T-helper 22 cell (primary cell): Measurements from ENCODE around the gene TNFRSF8.

Experiments
- DNase-seq: peaks from one replicate; pipeline ENCODE4 v3.0.0-alpha.2; 2020; ENCODE audit warnings: low read depth

Gene TNFRSF8

DNA sequence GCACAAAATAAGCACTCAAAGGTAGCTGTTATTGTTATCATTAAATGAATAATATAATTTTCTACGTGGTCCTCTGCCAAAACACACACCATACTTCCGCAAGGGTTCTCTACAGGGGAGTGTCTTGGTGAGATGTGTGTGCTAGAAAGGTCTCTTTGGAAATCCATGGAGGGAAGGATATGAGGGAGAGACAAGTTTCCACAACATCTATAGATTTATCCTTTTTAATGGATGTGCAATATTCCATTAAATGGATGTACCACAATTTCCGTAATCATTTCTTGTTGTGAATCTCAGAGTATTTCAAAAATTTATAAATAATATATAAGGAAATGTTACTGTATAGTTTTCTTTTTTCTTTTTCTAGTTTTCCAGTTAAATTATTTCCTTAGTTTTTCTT is 2.6 kb upstream of the TNFRSF8 start:
- DNase-seq = no peak

GRCh38 chr1:12064073-12064969 is 1.2 kb downstream of the TNFRSF8 start:
- no peak for DNase-seq

GRCh38 chr1:12065872-12066271 is 2.8 kb downstream of the TNFRSF8 start:
- DNase-seq = no peak

GRCh38 chr1:12067900-12068821 is 5.1 kb downstream of the TNFRSF8 start:
- no peak for DNase-seq

DNA sequence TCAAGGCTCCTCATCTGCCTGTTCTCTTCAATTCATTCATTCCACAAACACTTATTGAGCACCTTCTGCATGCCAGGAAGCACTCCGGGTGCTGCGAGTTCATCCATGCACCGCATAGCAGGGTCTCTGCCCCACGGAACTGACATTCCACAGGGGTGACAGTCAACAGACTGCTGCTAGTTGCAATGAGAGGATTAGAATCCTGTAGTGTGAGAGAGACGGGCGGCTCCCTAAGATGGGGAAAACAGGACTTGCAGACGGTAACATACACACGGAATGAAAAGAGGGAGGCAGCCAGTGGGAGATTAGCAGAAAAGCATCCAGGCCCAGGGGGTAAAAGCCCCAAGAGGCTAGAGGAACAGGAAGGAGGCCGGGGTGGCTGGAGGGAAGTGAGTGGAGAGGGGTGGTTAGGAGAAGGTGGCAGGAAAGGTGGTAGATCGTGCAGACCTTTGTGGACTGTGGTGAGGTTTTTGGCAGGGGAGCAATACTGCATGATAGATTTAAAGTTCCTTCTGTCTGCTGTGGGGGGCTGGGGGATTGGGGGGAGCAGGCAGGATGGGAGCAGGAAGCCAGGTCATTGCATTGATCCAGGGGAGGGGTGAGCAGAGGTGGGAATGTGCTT is 6.6 kb downstream of the TNFRSF8 start:
- no peak for DNase-seq

- DNase-seq = no peak
Observed at GRCh38 chr1:12071892-12072291, 8.8 kb downstream of the TNFRSF8 start.

- DNase-seq = no peak
Observed at GRCh38 chr1:12072741-12073140, 9.6 kb downstream of the TNFRSF8 start.

DNA sequence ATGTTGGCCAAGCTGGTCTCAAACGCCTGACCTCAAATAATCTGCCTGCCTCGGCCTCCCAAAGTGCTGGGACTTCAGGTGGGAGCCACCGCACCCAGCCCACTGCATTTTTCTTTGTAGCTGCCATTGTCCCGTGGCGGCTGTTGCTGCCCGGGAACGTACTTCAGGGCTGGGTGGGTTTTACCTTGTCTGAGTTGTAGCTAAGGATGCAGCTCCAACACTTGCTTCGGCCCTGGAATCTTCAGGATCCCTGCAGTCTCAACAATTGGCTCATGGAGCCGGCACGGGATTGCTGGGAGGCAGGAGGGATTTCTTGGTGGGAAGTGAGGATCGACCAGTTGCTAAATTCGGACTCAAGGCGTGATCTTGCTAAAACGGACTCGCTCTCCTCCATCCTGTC is 10.7 kb downstream of the TNFRSF8 start:
- no peak for DNase-seq

GRCh38 chr1:12075195-12076114 is 12.4 kb downstream of the TNFRSF8 start:
- DNase-seq = no peak

DNA sequence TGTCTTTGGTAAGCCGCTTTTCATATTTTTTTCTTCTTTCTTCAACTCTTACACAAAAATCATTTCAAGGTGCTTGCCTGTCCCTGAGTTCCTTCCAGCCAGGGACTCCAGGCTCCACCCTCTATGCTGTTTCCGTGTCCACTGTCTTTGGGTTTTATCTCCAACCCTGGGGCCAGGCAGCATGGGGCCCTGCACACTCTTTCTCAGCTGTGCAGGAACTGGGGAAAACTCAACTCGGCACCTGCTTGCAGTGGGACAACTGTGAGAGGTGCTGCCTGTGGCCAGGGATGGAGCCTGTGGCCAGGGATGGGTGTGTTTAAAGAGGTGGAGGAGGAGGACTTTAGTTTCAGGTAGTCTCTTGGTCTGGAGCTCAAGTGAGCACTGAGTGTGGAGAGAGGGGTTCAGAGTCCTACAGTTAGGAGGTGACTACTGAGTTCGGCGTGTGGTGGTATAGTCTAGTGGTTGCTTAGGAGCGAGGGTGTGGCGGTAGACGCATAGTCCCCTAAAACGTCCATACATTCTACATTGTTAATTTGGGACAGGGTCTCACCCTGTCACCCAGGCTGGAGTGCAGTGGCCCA is 13.4 kb downstream of the TNFRSF8 start:
- DNase-seq = no peak

GRCh38 chr1:12078575-12078937 is 15.5 kb downstream of the TNFRSF8 start:
- DNase-seq = no peak

DNA sequence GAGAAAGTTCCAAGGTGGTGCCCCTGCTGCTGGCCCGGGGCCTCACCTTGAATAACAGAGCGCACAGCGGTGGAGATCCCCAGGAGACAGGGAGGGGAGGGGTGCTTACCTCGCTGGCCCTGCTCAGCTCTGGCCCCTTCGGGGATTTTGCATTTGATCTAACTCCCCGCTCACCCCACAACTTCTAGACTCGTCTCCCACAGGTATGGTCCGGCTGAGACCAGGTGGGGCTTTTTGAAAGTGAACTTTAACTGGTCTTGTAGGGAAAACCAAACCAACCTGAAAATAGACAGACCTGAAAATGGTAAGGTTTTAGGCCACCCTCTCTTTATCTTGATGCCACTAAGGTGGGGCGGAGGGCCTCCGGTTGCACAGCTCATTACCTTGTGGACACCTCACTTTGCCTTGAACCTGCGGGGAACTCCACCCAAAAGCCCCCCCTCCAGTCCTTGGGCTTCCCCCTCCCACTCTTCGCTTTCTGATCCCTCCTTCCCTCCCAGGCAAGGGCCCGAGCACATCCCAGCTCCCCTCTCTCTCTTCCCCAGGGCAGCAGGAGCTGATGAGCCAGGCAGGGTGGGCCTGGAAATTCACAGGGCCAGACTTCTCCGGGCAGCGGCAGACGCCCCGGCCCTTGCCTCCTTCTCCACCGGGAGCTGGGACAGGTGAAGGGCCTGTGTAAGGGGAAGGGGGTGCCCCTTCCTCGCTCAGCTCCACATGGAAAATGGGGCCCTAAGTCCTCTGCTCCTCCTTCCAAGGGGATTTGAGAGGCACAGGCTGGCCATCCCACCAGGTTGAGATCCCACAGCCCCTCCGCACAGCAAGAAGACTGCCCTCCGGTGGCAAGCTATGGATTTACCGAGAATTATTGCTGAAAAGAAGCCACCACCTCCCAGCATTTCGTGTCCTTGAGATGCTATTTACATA is 16.1 kb downstream of the TNFRSF8 start:
- DNase-seq = no peak

GRCh38 chr1:12080156-12080555 is 17.1 kb downstream of the TNFRSF8 start:
- no peak for DNase-seq

- no peak for DNase-seq
Observed at GRCh38 chr1:12080773-12081556, 17.9 kb downstream of the TNFRSF8 start.

DNA sequence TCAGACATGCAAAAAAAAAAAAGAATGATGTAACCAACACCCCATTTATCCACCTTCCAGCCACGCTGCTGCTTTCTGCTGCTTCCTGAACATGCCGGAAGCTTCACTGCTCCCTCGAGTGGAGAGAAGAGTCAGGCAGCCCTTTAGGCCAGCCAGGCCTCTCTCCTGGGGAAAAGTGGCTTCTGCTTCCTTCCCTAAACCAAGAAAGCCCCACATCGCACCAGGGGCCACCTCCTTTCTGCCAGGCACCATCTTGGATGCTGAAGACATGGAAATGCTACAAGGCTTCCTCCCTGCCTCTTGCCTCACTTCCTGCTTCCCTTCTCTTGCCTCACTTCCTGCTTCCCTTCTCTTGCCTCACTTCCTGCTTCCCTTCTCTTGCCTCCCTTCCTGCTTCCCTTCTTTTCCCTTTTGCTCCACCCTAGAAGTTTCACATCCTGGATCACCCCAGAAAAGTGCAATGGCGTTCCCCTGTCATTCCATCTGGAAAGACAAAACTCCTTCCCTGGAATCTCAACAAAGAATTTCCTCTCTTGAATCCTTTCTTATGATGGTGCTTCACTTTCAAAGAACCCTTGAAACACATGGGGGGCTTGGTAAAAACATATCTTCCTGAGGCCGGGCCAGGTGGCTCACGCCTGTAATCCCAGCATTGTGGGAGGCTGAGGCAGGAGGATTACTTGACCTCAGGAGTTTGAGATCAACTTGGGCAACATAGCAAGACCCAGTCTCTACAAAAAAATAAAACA is 18.7 kb downstream of the TNFRSF8 start:
- no peak for DNase-seq

DNA sequence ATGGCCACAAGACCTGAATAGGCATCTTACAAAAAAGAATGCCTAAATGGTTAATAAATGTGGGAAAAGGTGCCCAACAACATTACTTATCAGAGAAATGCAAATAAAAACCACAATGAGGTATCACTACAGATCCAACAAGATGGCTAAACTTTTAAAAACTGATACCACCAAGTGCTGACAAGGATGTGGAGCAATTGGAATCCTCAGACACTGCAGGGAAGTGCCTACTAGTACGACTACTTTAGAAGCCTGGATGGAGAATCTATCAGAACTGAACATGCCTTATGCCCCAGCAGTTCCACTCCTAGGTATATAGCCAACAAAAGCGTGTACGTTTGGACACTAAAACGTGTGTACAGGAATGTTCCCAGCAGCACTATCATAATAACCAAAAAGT is 19.9 kb downstream of the TNFRSF8 start:
- DNase-seq = no peak

DNA sequence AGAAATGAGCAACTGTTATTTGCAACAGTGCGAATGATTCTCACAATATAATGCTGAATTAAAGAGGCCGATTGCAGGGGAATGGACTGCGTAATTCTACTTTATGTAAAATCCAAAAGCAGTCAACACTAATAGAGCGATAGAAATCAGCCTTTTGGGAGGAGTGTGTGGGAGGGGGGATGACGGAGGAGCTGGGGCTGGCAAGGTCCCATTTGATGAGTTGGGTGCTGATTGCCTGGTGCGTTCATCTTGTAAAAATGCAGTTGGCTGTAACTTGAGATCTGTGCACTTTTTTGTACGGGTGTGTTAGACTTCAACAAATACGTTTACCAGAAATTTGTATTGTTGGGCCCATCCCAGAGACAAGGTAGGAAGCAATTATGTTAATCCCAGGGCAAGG is 20.7 kb downstream of the TNFRSF8 start:
- no peak for DNase-seq

- no peak for DNase-seq
Observed at GRCh38 chr1:12085643-12086260, 22.6 kb downstream of the TNFRSF8 start.
